ENCODE data around the gene SHISA8. TPM values are rescaled to one million over a fixed set of nuclear protein-coding genes. Genes with fewer than 3 reads are reported as not detected.
A peak's percentile ranks its signal among the peaks of the same experiment; 100 is the strongest.

SHISA8 gene
- total and polyA plus RNA-seq, 2 of the 13 experiments (the other 11 are each of a cell fraction or from before 2014, with no cell fraction given) = not detected

DNA sequence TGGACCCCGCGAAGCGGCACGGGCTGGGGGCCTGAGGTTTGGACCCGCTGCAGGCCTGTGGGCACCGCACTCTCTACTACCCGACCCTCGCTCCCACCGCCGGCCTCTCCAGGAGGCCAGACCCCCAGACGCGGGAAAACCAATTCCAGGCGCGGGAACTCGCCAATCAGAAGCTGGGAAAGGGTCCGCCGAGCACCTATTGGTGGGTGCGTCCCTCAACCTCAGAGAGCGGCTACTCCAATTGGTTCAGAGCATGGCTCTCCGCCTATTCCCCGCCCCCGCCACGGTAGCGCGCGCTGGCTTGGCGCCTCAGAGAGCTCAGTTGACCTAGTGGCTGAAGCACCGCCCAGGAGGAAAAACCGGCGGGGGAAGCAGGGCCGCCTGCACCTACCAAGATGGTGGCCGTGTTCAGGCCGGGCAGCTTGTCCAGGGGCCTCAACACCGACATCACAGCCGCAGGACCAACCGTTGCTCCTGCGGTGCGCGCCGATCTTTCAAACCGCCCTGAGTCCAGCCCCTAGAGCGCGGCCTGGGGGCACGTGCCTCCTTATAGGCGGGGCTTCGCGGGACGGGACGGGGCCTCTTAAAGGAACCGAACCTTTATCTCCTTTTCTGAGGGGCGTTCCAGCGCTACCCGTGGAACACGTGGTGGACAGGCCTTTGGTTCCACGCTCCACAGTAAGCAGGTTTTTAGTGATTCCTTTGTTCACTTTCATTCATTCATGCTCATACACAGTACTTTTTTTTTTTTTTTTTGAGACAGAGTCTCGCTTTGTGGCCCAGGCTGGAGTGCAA lies 32.0 kb upstream of the SHISA8 start, which contains the start of gene CENPM (continued):
- TF ChIP-seq, protein P1, sequence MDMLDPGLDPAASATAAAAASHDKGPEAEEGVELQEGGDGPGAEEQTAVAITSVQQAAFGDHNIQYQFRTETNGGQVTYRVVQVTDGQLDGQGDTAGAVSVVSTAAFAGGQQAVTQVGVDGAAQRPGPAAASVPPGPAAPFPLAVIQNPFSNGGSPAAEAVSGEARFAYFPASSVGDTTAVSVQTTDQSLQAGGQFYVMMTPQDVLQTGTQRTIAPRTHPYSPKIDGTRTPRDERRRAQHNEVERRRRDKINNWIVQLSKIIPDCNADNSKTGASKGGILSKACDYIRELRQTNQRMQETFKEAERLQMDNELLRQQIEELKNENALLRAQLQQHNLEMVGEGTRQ (IDR thresholded peaks at IDR 0.05; ENCODE audit: low read depth, low read length) = peak; percentile 84
- TF ChIP-seq, protein P1 (CRISPR knock-in tag; IDR thresholded peaks at IDR 0.05; ENCODE audit: borderline replicate concordance) = peak; percentile 96; the same call in 1 of the 2 replicates
- TF ChIP-seq MYC (CRISPR knock-in tag; IDR thresholded peaks at IDR 0.05; ENCODE audit: borderline replicate concordance) (peak; percentile 81), HMG20A (CRISPR knock-in tag; IDR thresholded peaks at IDR 0.05; ENCODE audit: borderline replicate concordance) (no peak), ISX (CRISPR knock-in tag; conservative IDR thresholded peaks at IDR 0.05) (peak; percentile 87; the same call in 1 of the 2 replicates), MATR3 (CRISPR knock-in tag; IDR thresholded peaks at IDR 0.05) (no peak), KDM5B (CRISPR knock-in tag; IDR thresholded peaks at IDR 0.05; ENCODE audit: borderline replicate concordance) (peak; percentile 86), HCFC1 (IDR thresholded peaks at IDR 0.05; ENCODE audit: low read depth, low read length) (no peak), ZKSCAN1 (IDR thresholded peaks at IDR 0.05; ENCODE audit: low read length) (no peak), HDAC6 (IDR thresholded peaks at IDR 0.05; ENCODE audit: low read depth, low read length) (no peak), ZSCAN29 (CRISPR knock-in tag; conservative IDR thresholded peaks at IDR 0.05) (peak; percentile 92), ZBTB20 (CRISPR knock-in tag; IDR thresholded peaks at IDR 0.05; ENCODE audit: borderline replicate concordance, low read depth) (no peak)
- TF ChIP-seq, protein P2, sequence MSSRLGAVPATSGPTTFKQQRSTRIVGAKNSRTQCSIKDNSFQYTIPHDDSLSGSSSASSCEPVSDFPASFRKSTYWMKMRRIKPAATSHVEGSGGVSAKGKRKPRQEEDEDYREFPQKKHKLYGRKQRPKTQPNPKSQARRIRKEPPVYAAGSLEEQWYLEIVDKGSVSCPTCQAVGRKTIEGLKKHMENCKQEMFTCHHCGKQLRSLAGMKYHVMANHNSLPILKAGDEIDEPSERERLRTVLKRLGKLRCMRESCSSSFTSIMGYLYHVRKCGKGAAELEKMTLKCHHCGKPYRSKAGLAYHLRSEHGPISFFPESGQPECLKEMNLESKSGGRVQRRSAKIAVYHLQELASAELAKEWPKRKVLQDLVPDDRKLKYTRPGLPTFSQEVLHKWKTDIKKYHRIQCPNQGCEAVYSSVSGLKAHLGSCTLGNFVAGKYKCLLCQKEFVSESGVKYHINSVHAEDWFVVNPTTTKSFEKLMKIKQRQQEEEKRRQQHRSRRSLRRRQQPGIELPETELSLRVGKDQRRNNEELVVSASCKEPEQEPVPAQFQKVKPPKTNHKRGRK (CRISPR knock-in tag; IDR thresholded peaks at IDR 0.05) = no peak
- TF ChIP-seq, protein P3, sequence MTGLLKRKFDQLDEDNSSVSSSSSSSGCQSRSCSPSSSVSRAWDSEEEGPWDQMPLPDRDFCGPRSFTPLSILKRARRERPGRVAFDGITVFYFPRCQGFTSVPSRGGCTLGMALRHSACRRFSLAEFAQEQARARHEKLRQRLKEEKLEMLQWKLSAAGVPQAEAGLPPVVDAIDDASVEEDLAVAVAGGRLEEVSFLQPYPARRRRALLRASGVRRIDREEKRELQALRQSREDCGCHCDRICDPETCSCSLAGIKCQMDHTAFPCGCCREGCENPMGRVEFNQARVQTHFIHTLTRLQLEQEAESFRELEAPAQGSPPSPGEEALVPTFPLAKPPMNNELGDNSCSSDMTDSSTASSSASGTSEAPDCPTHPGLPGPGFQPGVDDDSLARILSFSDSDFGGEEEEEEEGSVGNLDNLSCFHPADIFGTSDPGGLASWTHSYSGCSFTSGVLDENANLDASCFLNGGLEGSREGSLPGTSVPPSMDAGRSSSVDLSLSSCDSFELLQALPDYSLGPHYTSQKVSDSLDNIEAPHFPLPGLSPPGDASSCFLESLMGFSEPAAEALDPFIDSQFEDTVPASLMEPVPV (CRISPR knock-in tag; IDR thresholded peaks at IDR 0.05) = peak; percentile 77; the same call in 1 of the 2 replicates
- TF ChIP-seq, protein P4, sequence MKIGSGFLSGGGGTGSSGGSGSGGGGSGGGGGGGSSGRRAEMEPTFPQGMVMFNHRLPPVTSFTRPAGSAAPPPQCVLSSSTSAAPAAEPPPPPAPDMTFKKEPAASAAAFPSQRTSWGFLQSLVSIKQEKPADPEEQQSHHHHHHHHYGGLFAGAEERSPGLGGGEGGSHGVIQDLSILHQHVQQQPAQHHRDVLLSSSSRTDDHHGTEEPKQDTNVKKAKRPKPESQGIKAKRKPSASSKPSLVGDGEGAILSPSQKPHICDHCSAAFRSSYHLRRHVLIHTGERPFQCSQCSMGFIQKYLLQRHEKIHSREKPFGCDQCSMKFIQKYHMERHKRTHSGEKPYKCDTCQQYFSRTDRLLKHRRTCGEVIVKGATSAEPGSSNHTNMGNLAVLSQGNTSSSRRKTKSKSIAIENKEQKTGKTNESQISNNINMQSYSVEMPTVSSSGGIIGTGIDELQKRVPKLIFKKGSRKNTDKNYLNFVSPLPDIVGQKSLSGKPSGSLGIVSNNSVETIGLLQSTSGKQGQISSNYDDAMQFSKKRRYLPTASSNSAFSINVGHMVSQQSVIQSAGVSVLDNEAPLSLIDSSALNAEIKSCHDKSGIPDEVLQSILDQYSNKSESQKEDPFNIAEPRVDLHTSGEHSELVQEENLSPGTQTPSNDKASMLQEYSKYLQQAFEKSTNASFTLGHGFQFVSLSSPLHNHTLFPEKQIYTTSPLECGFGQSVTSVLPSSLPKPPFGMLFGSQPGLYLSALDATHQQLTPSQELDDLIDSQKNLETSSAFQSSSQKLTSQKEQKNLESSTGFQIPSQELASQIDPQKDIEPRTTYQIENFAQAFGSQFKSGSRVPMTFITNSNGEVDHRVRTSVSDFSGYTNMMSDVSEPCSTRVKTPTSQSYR (CRISPR knock-in tag; IDR thresholded peaks at IDR 0.05; ENCODE audit: borderline replicate concordance) = no peak
- TF ChIP-seq, protein P5, sequence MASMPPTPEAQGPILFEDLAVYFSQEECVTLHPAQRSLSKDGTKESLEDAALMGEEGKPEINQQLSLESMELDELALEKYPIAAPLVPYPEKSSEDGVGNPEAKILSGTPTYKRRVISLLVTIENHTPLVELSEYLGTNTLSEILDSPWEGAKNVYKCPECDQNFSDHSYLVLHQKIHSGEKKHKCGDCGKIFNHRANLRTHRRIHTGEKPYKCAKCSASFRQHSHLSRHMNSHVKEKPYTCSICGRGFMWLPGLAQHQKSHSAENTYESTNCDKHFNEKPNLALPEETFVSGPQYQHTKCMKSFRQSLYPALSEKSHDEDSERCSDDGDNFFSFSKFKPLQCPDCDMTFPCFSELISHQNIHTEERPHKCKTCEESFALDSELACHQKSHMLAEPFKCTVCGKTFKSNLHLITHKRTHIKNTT (CRISPR knock-in tag; IDR thresholded peaks at IDR 0.05) = no peak
- TF ChIP-seq, protein P6, sequence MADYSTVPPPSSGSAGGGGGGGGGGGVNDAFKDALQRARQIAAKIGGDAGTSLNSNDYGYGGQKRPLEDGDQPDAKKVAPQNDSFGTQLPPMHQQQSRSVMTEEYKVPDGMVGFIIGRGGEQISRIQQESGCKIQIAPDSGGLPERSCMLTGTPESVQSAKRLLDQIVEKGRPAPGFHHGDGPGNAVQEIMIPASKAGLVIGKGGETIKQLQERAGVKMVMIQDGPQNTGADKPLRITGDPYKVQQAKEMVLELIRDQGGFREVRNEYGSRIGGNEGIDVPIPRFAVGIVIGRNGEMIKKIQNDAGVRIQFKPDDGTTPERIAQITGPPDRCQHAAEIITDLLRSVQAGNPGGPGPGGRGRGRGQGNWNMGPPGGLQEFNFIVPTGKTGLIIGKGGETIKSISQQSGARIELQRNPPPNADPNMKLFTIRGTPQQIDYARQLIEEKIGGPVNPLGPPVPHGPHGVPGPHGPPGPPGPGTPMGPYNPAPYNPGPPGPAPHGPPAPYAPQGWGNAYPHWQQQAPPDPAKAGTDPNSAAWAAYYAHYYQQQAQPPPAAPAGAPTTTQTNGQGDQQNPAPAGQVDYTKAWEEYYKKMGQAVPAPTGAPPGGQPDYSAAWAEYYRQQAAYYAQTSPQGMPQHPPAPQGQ (CRISPR knock-in tag; IDR thresholded peaks at IDR 0.05; ENCODE audit: borderline replicate concordance) = 0 out of 2 replicates have a peak, but pooled peaks have one; percentile 34

Measured in HepG2 (cell line).